HG03139 (cell line): ENCODE data around the gene PLCB2.

Experiments
- ATAC-seq: cut with Tn5 transposase; IDR thresholded peaks from one replicate; pipeline ENCODE4 v1.9.1; 2021; ENCODE audit not compliant: unreplicated experiment

Gene PLCB2

GRCh38 chr15:40240619-40241221, 67.0 kb downstream of the PLCB2 start:
- no peak for ATAC-seq

DNA sequence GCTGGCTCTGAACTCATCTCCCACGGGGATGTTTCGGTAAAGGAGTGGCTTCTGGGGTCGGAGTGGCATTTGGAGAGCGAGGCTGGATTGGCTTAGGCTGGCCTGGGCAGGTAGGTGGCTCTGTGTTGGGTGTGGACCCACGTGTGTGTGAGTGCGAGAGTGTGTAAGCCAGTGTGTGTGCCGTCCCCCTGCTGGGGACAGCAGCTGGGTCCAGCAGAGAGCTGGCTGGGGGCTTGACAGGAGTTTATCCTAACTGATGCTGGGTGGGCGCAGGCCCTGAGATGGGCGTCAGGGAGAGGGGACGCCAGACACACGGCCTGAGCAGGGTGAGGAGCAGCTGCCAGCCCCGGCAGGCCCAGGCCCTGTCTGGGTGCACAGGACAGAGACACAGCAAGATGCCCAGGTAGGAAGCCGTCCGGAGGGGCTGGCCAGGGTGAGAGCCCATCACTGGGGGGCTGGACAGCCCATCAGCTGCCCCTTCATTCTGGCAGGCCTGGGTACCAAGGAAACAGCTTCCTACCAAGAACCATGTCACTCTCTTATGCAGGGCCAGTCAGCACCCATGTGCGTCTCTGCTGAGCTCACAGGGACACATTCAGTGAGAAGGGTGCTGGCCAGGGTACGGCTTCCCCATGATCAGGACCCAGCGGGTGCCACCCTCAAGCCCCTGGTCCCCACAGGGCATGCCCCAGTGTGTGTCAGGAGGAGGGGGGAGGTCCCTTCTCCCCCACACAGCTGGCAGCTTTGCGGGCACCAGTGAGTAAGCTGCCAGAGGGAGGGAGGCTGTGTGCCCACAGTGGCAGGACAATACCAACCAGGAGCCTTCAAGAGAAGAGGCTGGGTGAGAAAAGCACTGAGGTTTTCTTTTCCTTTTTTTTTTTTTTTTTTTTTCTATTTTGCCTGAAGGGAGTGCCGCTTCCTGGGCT, 67.8 kb downstream of the PLCB2 start:
- ATAC-seq: no peak

DNA sequence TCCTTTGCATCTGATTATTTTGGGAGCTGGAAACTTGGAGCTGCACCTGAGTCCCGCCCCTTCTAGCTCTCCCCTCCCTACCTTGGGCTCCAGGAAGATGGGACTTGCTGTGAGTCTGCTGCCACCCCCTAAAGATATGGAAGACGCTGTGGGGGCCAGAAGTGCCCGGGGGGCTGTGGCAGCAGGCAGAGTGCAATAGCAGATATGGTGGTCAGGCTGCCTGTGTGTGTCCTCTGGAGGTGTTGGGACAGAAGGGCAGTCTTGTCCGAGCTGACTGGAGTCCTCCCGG, 68.4 kb downstream of the PLCB2 start:
- no peak for ATAC-seq

GRCh38 chr15:40238532-40239403, 69.0 kb downstream of the PLCB2 start, which contains the start of gene PAK6:
Gene PAK6, plus strand, starts transcription at chr15:40239063. Its CDS starts 25,723 bp downstream, at chr15:40264786.
- no peak for ATAC-seq
